CD4-positive, alpha-beta T cell treated with Interleukin-21 for 1 hour (primary cell): ENCODE measurements around the gene GRAMD2B.
"Not testable (repeated sequence)": the region's sequence is repeated elsewhere in the genome, so short reads cannot be mapped to it uniquely, and the experiment has no call there.

Experiments
- DNase-seq: peaks from one replicate; pipeline ENCODE4 v3.0.0-alpha.2; 2020

GRAMD2B gene

DNA sequence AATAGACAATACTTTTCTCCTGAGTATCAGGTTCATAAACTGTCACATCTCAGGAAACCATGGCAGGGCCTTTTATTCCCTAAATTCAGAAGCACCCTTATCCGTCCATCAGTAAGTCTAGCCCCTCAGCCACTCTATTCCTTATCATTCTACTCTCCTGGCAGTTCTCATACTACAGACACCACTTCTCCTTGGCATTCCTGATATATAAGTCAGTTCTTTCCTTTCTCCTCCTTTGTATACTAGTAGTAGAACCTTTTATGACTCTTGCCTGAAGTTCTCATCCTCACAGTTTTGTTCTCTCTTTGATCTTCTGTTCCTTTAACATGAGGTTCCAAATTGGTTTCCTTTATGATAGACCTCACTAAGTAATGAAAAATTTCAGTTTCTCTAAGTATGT lies 29.3 kb downstream of the GRAMD2B start:
- DNase-seq, result no peak

DNA sequence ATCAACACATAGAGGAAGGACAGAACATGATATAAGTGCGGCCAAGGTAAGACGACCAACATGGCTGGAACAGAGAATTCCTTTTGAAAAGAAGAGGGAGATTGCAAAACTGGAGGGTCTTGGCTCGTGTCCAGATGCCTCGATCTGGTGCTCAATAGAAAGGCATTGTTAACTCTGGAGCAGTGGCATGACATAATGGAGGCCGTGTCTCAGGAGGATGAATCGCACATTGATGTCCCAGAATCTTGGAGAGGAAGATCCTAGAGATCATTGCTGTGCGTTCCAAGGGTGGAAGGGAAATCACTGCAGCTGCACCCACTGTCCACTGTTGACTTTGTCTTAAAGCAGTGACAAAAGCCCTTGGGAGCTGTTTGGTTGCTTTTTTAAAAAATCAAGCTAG lies 30.9 kb downstream of the GRAMD2B start:
- DNase-seq, result no peak

DNA sequence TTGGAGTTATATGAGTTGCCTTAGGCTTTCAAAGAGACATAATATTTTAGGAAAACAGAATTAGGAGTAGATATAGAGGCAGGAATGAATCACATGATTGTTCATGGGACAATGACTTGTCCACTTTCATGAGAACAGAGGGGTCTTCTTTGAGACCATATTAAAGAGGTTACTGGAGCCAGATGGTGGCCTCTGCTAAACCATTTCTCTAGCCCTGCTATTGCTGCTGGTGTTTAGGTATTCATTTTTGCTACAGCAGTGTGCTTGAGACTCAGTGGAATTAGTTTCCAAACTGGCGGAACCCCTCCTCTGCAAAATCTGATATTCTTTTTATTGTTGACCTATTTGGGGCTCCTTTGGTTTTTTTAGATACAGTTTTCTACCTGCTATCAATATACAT lies 31.3 kb downstream of the GRAMD2B start:
- DNase-seq, result no peak

DNA sequence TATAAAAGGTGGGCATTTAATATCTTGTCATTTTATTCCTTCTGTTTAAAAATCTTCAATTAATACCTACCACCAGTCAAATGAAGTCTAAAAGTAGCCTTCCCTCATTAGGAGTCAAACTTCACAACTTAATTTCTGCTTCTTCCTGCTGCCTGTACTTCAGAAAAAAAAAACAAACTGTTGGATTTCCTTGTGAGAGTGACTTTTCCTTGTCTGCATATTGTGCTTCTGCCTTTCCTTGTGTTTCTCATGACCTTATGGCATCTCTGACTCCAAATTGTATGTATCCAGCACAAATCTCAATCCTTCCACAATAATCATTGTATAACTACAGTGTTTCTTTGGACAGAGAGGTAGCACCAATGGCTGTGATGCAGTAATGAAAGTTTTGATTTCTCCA lies 32.1 kb downstream of the GRAMD2B start:
- DNase-seq, result no peak

DNA sequence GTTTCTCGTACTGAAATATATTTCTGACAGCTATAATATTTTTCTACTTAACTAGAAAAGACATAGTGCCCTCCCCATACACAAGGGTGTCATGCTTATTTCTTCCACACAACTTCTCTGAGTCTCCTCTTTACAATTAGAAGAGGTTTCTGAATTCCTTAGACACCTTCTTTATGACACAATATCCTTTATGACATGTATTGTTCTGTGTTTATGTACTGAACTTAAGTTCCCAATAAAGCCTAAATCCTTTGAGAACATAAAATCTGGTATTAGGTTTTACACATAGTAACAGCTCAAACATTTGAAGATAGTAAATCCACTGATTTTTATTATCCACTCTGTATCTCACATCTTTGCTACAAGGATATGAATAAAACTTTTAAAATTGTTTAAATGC lies 32.5 kb downstream of the GRAMD2B start:
- no peak for DNase-seq

DNA sequence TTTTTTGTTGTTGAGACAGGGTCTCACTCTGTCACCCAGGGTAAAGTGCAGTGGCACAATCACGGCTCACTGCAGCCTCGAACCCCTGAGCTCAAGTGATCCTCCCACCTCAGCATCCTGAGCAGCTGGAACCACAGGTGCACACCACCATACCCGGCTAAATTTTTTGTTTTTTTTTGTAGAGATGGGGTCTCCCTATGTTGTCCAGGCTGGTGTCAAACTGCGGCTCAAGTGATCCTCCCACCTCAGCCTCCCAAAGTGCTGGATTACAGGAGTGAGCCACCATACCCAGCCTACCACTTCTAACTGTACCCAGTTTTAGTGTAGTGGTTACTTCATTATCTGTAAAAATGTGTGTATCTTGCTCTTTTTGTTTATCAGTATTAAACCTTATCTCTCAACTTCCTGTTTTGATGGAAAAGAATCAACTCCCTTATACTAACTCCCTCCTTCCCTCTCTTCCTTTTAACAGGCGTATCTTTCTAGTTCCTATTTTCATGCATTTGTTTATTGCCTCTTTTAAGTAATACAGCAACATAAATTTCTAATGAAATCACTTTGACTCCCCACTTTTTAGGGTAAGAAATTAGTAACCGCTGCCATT lies 33.1 kb downstream of the GRAMD2B start:
- no peak for DNase-seq

DNA sequence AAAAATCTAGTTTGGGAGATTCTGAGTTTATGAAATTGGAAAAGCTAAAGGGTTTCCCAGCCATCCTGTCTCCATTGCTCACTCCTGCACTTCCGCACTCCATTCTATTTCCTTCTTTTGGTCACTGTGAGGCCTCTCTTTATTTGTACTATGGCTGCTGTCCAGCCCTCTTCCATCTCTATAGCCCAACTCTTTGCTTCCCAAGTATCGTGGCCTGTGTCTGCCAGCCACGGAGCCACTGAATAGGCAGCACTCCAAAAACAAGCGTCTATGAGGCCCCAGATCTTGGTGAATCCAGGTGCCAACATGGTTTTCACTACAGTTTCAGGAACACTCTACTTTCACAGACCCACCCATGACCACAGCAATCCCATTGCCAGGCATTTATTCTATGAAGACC lies 37.2 kb downstream of the GRAMD2B start:
- no peak for DNase-seq

DNA sequence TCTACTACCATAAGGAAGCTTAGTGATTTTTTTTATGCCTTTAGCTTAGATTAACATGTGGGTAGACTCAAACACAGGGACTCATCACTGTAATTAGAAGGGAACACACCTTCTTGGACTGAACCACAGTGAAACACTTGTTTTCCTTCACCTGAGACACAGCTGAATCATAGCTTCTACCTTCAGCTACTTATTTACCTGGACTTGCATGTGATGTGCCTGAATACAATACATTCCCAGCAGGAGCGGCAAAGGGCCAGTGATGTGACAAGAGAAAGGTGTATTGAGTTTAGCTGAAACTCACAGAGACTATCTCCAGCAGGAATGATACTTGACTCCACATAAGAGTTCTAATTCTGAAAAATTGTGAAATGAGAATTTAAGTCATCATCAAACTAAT lies 37.8 kb downstream of the GRAMD2B start:
- no peak for DNase-seq

DNA sequence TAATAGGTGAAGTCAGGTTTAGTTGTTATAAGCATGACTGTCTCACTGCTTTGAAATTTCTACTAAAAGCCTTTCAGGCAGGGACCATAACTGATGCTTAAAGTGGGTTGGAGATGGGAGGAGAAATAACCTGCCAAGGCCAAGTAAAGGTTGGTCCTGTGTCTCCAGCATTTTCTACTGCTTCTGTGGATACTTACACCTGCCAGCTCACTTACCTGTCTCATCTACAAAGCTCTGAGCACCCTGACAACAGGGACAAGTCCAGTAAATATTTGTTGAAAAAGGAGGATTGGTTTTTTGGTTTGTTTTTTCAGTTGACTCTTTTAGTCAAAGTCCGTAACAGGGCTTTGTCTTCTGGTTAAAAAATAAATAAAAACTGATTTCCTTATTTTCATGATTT lies 38.6 kb downstream of the GRAMD2B start:
- no peak for DNase-seq

DNA sequence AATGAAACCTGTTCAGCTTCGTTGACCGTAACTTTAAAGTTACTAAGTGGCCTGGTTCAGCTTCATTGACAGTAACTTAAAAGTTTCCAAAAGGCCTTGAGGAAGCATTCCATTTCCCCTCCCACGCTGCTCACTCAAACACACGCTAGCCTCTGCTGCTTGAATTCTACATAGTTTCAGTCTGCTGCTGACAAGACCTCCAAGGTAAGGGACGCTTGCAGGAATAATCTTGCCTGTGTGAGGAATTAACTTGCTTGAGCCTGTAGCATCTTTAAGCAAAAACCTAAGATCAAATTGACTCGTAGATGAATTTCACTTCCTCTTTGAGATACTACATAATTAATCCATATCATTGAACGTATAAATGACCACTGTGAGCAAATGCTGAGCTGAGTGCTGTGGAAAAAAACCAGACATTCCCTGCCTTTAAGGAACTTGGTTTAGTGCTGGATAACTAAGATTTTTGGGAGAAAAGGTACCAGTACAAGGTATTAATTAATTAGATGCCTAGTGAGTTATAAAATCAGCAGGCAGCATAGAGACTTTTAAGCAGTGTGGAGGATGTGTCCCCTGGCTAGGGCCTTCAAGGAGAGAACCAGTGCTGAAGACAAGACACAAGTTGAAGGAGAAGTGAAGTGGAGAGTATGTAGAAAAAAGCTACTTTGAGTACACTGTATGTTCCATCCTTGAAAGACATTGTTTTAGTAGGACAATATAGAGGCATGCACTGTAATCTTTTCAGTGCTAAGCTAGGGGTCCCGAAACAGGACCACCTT lies 39.2 kb downstream of the GRAMD2B start:
- DNase-seq, result no peak

DNA sequence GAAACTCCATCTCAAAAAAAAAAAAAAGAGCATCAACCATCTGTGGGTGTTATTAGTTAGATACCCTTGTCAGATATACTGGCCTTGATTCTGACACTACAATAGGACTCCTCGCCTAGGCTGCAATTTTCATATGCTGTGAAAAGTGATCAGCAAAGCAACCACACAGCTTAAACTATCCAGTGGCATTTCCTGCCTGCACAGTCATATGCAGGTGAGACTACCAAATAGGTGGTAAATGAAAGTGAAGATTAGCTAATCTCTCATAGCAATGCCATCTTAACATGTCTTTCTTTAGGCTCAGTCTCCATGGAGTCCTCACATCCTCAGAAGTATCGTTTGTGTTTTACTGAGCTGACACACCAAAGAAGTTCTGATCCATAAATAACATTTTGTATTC lies 40.8 kb downstream of the GRAMD2B start:
- peak; percentile 9 for DNase-seq

DNA sequence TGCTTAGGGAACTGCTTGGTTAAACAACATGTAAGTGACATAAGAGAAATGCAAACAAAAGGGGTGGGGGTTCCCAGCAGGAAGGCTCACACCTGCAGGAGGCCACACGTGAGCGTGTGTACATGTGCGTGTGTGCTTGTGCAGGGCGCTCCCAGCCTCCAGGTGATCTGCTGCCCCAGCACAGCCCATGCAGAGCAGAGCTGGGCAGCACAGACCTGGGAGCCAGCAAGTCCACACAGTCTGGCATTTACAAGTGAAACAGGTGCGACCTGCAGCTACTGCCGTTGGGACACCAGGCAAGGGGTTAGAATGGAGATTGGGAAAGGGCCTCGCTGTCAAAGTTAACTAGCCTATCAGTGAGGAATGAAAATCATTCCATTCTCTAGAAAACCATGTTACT lies 41.8 kb downstream of the GRAMD2B start:
- no peak for DNase-seq

DNA sequence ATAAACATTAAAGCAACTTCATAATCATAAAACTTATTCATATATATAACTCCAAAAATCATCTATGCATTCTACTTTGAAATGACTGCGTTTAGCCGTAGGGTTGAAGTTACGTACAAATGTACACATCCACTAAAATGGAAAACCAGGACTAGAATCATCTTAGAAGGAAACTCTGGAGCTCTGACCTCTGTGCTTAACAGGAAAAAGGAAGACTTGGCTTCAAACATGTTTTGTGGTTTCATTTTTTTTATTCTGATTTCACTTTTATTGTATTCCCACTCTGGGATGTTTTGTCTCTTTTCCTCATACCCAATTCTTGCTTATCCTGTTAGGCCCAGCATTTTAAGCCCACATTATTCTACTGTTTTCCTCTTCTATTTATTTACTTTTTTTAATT lies 44.9 kb downstream of the GRAMD2B start:
- no peak for DNase-seq

DNA sequence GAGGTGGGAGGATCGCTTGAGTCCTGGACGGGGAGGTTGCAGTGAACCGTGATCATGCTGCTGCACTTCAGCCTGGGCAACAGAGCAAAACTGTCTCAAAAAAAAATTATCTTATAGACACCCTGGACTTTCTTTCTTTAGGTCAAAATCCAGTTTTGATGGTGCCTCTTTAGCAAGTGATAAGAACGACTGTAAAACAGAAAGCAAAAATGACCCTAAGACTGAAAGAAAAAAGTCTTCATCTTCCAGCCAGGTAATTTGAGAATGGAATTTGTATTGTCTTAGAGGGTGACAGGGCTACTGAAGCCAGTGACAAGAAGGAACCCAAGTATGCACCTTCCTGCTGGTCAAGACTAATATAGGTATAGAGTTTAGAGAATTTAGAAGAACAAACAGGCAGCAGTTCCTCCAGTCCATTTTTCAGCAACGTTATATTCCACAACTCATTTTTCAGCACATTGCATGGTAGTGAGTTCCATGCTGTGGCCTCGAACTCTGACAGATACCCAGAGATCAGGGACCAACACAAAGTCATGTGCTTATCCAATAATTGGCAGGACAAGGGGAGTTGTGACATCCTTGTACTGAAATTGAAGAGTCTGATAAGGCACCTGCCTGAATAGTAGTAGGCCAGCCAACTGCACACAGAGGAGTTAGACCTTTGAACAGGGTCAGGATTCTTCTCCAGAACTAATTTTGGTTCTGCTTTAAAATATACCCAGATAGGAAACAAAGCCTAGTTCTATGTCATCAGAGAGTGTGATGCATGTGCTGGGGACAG lies 46.5 kb downstream of the GRAMD2B start:
- DNase-seq, result no peak

DNA sequence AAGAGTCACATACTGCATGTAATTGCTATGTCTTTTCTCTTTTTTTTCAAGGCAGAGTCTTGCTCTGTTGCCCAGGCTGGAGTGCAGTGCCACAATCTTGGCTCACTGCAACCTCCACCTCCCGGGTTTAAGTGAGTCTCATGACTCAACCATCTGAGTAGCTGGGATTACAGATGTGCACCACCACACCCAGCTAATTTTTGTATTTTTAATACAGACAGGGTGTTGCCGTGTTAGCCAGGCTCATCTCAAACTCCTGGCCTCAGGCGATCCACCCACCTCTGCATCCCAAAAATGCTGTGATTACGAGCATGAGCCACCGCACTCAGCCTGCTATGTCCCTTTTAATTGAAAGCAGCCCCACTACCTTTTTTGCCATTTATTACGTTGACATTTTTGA lies 47.3 kb downstream of the GRAMD2B start:
- DNase-seq, result not testable (repeated sequence)

DNA sequence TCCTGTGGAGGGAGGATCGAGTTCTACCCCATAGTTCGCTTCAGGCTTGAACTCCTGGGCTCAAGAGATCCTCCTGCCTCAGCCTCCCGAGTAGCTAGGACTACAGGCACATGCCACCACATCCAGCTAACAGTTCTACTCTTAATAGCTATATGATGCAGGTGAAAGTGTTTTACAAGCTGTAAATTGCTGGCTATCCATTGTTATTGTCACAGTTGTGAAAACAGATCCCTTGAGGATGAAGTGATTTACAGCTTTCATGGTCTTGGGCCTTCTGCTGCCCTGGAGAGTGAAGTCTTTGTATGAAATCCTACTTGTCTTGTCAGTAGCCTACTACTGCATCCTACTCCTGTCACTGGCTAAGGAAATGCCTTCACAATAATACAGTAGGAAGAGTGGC lies 48.0 kb downstream of the GRAMD2B start:
- DNase-seq, result no peak

DNA sequence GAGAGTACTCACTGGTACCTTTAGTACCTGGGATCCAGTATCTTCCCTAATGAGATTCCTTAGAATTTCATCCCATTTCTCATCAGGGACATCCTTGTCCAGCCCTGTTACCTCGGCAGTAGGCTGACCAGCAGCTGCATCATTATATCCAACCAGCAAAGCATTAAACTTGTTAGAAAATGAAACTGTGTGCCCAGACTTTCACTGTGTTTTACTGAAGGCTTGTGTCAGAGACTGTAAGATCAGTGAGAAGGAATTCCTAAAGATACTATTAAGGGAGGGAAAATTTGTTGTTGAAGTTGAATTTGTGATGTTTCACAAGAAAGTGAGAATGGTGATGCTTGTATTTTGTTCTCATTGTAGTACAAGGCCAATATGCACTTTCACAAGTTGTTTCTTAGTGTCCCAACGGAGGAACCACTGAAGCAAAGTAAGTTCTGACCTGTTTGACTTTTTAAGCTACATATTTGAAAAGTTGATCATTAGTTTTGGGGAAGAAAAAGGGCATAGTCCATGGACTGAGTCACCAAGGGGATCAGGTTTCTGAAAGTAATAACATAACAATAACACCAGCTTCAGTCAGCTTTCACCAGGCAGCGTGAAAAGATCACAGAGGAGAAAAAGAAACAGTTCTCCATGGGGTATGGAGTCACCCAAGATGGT lies 48.8 kb downstream of the GRAMD2B start:
- DNase-seq, result no peak

DNA sequence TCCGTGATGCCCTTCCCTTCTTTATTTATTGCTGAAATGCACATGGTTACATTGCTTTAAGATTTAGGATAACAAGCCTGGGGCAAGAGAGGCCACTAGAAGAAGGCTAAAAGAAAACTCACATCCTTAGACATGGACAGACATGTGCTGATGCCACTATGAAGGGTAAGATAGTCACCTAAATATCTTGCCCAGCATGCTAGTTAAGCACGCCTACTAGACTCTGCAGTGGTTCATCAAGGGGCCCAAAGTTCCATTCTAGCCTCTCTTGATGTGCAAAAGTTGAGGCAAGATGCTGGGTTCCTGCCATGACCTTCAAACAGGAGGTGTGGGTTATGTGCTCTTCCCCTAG lies 49.3 kb downstream of the GRAMD2B start:
- no peak for DNase-seq

DNA sequence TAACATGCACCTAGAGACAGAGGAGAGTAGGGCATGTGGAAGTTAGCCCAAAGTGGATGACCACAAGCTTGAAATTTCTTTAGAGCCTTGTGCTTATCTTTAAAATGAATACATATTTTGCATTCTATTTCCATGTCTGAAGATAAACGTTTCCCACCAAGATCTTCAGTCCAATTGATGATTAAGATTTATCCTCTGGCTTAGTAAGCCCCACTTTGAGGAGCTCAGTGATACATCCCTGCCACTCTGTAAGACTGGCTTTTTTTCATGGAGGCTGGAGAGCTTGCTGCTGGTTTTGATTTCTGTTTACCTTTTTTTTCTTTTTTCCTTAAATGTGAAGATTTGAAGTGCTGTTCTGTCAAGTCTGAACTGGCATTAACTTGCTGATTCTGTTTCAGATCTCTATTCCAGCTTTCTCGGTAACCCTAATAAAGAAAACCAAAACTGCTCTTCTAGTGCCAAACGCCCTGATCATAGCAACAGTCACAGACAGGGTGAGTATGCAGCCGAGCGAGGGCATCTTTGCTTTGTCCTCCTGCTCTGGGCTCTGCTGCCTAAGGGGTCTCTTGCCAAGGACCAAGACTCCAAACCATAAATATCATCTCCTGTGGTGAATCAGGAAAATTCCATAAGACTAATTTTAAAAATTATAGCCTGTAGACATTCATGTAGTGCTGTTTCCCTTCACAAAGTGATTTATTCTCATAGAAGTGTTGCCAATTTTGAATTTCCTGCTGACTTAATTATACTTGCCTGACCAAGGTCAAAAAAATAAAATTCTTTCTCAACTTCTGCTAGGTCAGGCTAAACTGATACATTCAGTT lies 54.3 kb downstream of the GRAMD2B start:
- no peak for DNase-seq

DNA sequence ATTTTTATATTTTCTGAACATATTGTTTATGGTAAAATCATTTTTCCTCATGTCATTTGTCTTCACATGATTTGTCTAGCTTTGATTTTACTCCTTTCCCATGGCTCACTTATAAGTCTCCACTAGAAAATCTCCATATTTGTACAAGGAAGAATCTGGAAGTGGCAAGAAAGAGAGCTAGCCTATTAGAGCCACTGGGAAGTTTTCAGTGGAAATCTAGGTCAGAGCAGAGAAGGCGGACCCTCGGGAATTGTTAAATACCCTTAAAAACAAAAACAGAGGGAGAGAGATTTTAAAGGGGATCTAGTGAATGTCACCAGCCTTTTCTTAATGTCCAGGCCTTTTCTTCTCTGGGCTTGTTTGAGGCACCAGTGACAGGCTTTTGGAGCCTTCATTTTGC lies 56.6 kb downstream of the GRAMD2B start:
- no peak for DNase-seq

DNA sequence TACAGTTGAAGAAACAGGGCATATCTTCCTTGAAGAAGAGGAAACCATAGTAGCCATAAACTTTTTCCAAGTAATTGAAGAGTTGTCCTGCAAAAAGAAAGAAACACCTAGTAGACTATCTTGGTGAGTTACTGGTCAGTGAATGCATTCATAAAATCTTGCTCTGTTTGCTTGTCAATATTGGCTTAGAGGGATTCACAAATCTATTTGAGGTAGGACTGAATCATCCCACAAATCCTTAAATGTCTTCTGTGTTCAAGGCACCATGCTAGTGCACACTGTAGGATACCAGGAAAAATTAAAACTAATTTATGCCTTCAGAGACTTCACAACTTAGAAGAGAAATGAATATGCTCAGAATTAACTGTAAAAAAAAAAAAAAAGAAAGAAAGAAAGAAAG lies 57.6 kb downstream of the GRAMD2B start:
- no peak for DNase-seq

DNA sequence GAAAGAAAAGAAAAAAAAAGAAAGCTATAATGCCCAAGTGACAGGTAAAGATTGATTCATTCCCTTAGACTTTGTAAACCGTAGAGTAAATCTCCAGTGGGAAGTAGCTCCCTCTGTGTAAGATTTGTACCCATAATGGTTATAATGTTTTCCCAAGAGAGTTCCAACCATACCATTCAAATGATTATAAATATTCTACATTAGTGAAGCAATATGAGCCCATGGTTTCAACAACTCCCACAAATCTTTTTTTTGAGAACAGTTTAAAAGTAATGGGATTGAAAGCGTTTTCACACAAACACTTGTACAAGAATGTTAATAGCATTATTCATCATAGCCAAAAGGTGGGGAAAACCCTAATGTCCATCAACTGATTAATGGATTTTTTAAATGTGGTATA lies 58.0 kb downstream of the GRAMD2B start:
- DNase-seq, result no peak

DNA sequence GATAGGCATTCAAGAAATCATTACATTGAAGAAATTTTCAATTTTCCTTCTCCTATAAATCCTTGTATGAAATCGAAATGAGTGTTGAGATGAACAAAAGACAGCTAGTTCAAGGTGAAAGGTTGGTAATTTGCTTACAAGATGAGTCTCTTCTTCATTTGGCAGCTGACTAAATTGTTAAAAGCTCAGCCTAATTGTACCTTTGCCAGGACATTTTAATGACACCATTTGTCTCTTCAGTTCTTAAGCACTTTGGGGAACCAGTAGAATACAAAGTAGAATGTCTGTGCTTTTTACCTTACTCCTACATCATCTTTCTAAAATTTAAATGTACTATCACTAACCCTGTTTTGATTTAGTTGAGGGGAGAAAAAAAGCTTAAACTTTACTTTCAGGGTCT lies 59.4 kb downstream of the GRAMD2B start:
- DNase-seq, result no peak
